Hindlimb muscle (tissue), 1 donor: ENCODE data around the gene SPRN. TPM values are rescaled to one million over a fixed set of nuclear protein-coding genes. Genes with fewer than 3 reads are reported as not detected.
A peak's percentile ranks its signal among the peaks of the same experiment; 100 is the strongest.
"Not testable (repeated sequence)": the region's sequence is repeated elsewhere in the genome, so short reads cannot be mapped to it uniquely, and the experiment has no call there.

Source experiments
- DNase-seq: peaks from one replicate; pipeline ENCODE4 v3.0.0-alpha.2; 2013
- polyA plus RNA-seq: library from polyadenylated mRNA; unstranded; fragments of 120-200 nt; gene quantifications from one replicate; pipeline ENCODE4 v1.2.1, GENCODE V29; 2013; ENCODE audit not compliant: insufficient read length

The SPRN gene
- polyA plus RNA-seq, 1 donor = 4.6 TPM

GRCh38 chr10:133384071-133384470 lies 40.4 kb downstream of the SPRN start:
- no peak for DNase-seq

- no peak for DNase-seq
Measured at GRCh38 chr10:133383551-133383950, 40.9 kb downstream of the SPRN start.

- DNase-seq = no peak
Measured at GRCh38 chr10:133381036-133381435, 43.4 kb downstream of the SPRN start.

GRCh38 chr10:133379801-133380666 lies 44.4 kb downstream of the SPRN start:
- DNase-seq = no peak

GRCh38 chr10:133379152-133379800 lies 45.1 kb downstream of the SPRN start, which contains the start of gene PAOX:
Gene PAOX (plus strand): TSS chr10:133379262. CDS start chr10:133379317, 55 bp downstream.
- peak; percentile 60 for DNase-seq

GRCh38 chr10:133378251-133379096 lies 46.0 kb downstream of the SPRN start:
- peak; percentile 68 for DNase-seq

- DNase-seq = no peak
Measured at GRCh38 chr10:133377818-133378250, 46.6 kb downstream of the SPRN start.

GRCh38 chr10:133377025-133377817 lies 47.2 kb downstream of the SPRN start:
- DNase-seq = no peak

GRCh38 chr10:133376183-133376582 lies 48.2 kb downstream of the SPRN start:
- DNase-seq = not testable (repeated sequence)

- DNase-seq = no peak
Measured at GRCh38 chr10:133375357-133376115, 48.9 kb downstream of the SPRN start.

- DNase-seq = peak; percentile 96
Measured at GRCh38 chr10:133373174-133374090, 51.0 kb downstream of the SPRN start, which contains the start of gene ECHS1. Gene ECHS1 (minus strand): TSS chr10:133373354. CDS start chr10:133373333, 21 bp downstream.

- DNase-seq = no peak
Measured at GRCh38 chr10:133372507-133372906, 51.9 kb downstream of the SPRN start.

Other genes starting within 250 kb of the SPRN start
- gene UTF1, start 194.4 kb downstream of the SPRN start, polyA plus RNA-seq = not detected
- 0.22 TPM for gene VENTX, start 186.8 kb downstream of the SPRN start, polyA plus RNA-seq
- gene ADAM8, start 147.8 kb downstream of the SPRN start, polyA plus RNA-seq = 3.3 TPM
- 50.3 TPM for gene TUBGCP2, start 115.8 kb downstream of the SPRN start, polyA plus RNA-seq
- 40.7 TPM for gene ZNF511, start 115.7 kb downstream of the SPRN start, polyA plus RNA-seq
- not detected for gene CALY, start 87.7 kb downstream of the SPRN start, polyA plus RNA-seq
- 0.22 TPM for gene PRAP1, start 77.3 kb downstream of the SPRN start, polyA plus RNA-seq
- gene FUOM, start 66.6 kb downstream of the SPRN start, polyA plus RNA-seq = 5.4 TPM
- 152 TPM for gene ECHS1, start 51.3 kb downstream of the SPRN start, polyA plus RNA-seq
- 4.7 TPM for gene PAOX, start 45.4 kb downstream of the SPRN start, polyA plus RNA-seq
- gene MTG1, start 30.5 kb downstream of the SPRN start, polyA plus RNA-seq = 47.4 TPM
- gene SCART1, start 29.3 kb upstream of the SPRN start, polyA plus RNA-seq = 1.1 TPM
- gene CYP2E1, start 102.7 kb upstream of the SPRN start, polyA plus RNA-seq = 1.6 TPM
- 0.43 TPM for gene SYCE1, start 141.0 kb upstream of the SPRN start, polyA plus RNA-seq
- not detected for gene FRG2B, start 202.2 kb upstream of the SPRN start, polyA plus RNA-seq